HL-60 (cell line): ENCODE measurements around the gene SYNGR4.

Experiments used
- GABPA ChIP-seq: IDR thresholded peaks from 2 replicates; pipeline ENCODE4 v1.6.1; 2012; ENCODE audit warnings: low read depth
- POLR2AphosphoS5 ChIP-seq: IDR thresholded peaks from 2 replicates; pipeline ENCODE4 v1.6.1; 2012; ENCODE audit warnings: low read depth
- SPI1 ChIP-seq: IDR thresholded peaks from 2 replicates; pipeline ENCODE4 v1.6.1; 2012; ENCODE audit warnings: low read depth, mild to moderate bottlenecking, borderline replicate concordance
- TF ChIP-seq, protein P1 (sequence below): IDR thresholded peaks from one replicate; pipeline ENCODE4 v1.5.1; 2011; ENCODE audit warnings: low read length, control low read depth, inconsistent platforms; ENCODE audit not compliant: insufficient read depth
- TF ChIP-seq, protein P2 (sequence below): IDR thresholded peaks from 2 replicates; pipeline ENCODE4 v1.6.1; 2012; ENCODE audit warnings: low read depth; ENCODE audit not compliant: insufficient replicate concordance

DNA sequence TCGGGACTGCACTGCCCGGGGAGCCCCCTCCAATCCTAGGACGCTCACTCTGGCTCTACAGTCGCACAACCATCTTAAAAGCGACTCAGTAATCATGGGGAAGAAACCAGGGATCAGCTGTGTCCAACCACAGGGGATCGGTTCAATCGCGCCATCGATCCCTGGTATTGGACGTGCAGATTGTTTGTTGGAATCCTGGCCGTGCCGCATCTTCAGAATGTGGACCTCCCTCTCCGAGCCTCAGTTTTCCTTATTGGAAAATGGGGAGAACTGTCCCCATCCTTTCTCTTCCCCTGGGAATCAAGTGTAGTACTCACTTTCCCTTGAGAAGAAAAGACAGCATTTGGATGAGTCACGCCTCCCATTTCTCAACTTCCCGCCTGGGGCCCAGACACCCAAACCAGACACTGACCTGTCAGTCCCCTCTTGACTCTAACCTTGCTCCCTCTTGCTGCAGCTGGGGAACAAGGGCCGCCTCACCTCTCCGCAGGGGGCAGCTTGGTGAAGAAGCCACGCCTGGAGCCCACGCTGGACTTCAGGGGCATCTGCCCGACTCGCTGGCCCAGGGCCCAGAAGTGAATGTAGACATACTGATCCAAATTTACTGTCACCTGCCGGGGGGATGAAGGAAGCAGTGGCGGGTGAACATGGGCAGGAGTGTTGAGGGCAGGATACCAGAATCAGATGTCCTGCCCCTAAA, 21.2 kb upstream of the SYNGR4 start:
- no peak for TF ChIP-seq POLR2AphosphoS5
- TF ChIP-seq, protein P1, sequence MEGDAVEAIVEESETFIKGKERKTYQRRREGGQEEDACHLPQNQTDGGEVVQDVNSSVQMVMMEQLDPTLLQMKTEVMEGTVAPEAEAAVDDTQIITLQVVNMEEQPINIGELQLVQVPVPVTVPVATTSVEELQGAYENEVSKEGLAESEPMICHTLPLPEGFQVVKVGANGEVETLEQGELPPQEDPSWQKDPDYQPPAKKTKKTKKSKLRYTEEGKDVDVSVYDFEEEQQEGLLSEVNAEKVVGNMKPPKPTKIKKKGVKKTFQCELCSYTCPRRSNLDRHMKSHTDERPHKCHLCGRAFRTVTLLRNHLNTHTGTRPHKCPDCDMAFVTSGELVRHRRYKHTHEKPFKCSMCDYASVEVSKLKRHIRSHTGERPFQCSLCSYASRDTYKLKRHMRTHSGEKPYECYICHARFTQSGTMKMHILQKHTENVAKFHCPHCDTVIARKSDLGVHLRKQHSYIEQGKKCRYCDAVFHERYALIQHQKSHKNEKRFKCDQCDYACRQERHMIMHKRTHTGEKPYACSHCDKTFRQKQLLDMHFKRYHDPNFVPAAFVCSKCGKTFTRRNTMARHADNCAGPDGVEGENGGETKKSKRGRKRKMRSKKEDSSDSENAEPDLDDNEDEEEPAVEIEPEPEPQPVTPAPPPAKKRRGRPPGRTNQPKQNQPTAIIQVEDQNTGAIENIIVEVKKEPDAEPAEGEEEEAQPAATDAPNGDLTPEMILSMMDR, result no peak
- TF ChIP-seq GABPA, result no peak
- TF ChIP-seq, protein P2, sequence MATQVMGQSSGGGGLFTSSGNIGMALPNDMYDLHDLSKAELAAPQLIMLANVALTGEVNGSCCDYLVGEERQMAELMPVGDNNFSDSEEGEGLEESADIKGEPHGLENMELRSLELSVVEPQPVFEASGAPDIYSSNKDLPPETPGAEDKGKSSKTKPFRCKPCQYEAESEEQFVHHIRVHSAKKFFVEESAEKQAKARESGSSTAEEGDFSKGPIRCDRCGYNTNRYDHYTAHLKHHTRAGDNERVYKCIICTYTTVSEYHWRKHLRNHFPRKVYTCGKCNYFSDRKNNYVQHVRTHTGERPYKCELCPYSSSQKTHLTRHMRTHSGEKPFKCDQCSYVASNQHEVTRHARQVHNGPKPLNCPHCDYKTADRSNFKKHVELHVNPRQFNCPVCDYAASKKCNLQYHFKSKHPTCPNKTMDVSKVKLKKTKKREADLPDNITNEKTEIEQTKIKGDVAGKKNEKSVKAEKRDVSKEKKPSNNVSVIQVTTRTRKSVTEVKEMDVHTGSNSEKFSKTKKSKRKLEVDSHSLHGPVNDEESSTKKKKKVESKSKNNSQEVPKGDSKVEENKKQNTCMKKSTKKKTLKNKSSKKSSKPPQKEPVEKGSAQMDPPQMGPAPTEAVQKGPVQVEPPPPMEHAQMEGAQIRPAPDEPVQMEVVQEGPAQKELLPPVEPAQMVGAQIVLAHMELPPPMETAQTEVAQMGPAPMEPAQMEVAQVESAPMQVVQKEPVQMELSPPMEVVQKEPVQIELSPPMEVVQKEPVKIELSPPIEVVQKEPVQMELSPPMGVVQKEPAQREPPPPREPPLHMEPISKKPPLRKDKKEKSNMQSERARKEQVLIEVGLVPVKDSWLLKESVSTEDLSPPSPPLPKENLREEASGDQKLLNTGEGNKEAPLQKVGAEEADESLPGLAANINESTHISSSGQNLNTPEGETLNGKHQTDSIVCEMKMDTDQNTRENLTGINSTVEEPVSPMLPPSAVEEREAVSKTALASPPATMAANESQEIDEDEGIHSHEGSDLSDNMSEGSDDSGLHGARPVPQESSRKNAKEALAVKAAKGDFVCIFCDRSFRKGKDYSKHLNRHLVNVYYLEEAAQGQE, result no peak
- TF ChIP-seq SPI1, result no peak
